ENCODE measurements around the gene DCDC1.

Gene DCDC1

DNA sequence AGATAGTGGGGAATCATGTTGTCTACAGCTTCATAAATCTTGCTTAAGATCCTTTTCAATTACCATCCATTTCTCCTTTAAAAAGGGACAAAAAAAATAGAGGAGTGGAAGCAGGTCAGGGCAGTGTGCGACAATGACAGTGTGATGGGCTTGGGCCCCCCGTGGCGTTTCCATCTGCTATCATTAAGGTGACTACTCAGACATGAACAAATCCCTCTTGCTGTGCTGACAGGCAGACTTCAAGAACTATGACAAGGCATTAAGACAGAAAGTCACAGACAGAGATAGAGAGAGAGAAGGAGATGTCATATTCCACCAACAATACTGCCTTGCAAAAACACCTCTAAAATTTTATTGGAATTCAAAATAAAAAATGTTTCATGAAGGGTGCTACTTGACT lies 263.2 kb downstream of the DCDC1 start:
- TF ChIP-seq, protein P1, sequence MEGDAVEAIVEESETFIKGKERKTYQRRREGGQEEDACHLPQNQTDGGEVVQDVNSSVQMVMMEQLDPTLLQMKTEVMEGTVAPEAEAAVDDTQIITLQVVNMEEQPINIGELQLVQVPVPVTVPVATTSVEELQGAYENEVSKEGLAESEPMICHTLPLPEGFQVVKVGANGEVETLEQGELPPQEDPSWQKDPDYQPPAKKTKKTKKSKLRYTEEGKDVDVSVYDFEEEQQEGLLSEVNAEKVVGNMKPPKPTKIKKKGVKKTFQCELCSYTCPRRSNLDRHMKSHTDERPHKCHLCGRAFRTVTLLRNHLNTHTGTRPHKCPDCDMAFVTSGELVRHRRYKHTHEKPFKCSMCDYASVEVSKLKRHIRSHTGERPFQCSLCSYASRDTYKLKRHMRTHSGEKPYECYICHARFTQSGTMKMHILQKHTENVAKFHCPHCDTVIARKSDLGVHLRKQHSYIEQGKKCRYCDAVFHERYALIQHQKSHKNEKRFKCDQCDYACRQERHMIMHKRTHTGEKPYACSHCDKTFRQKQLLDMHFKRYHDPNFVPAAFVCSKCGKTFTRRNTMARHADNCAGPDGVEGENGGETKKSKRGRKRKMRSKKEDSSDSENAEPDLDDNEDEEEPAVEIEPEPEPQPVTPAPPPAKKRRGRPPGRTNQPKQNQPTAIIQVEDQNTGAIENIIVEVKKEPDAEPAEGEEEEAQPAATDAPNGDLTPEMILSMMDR (IDR thresholded peaks at IDR 0.05; ENCODE audit: extremely low read depth, missing control alignments) = no peak
- DNase-seq (ENCODE audit: low spot score) = no peak

DNA sequence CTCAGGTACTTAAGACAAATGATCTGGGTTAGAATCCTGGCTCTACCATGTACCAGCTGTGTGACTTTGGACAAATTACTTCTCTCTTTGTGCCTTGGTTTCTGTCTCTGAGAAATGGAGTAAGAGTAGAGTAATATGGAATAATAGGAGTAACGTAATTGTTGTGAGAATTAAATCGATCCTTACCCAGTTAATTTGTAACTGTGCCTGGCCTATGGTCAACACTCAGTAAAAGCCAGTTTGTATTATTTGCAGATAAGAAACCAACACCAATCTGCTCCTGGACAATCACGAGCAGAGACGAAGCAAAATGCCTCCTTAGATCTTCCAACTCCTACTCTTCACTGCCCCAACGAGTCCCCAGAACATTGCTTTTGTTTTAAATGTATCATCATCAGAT lies 266.7 kb downstream of the DCDC1 start:
- TF ChIP-seq, protein P1 (IDR thresholded peaks at IDR 0.05; ENCODE audit: extremely low read depth, missing control alignments) = no peak
- DNase-seq (ENCODE audit: low spot score) = no peak

DNA sequence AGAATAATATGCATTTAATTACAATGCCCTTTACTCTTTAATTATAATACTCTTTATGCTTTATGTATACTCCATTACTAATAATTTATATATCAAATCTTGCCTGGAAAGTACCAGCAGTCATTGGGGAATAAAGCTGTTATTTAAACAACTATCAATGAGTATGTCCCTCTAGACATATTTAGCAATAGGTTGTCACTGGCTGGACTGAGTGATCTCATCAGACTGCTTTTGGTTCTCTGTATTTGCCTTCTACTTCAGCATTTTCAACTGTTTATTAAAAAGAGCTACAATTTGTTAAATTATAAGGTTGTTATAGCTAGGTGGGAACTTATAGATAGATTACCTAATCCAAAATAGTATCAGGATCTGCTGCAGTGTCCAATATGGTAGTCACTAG lies 267.2 kb downstream of the DCDC1 start:
- no peak for DNase-seq (ENCODE audit: low spot score)
- TF ChIP-seq, protein P1 (IDR thresholded peaks at IDR 0.05; ENCODE audit: extremely low read depth, missing control alignments) = no peak

DNA sequence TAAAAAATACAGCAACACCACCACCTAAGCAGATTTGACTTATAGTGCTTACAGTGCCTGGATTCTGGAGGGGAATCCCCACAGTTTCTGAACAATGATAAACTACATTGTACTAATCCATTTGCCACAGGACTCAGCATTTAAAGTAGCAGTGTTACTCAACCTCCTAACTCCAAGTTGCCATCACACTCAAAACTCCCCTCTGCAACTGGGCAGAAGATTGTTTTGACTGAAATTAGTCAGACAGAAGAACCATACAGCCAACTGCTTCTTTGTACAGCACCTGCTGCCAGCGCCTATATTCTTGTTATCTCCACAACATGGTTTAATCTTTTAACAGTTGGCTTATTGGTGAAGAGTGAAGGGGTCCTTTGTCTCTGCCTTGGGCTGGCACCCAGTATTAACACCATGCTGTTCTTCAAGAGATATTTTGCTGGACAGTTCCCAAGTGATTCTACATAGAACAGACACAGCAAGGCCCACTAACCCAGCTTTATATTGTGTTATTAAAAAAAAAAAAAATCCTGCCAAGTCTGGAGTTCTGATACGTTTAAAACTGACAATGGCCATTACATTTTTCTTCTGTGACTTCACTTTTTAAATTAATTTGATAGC lies 273.2 kb downstream of the DCDC1 start:
- TF ChIP-seq, protein P1 (IDR thresholded peaks at IDR 0.05; ENCODE audit: extremely low read depth, missing control alignments) = no peak
- no peak for DNase-seq (ENCODE audit: low spot score)

DNA sequence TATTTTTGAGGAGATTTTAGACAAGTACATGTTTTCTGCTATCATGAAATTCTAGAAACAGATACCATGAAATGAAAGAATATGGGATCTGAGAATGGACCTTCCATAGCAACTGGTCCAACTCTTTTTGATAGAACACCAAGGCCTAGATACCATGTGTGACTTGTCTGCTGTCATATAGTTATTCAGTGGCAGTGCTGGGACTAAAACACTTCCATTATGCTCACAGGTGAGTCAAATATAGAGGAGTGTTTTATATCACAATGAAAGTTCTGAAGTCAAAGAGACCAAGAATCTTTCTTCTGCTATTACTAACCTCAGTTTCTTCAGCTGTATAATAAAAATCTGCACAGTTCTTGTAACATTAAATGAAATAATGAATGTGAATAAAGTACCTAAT lies 276.9 kb downstream of the DCDC1 start:
- TF ChIP-seq, protein P1 (IDR thresholded peaks at IDR 0.05; ENCODE audit: extremely low read depth, missing control alignments) = no peak
- DNase-seq (ENCODE audit: low spot score) = no peak

DNA sequence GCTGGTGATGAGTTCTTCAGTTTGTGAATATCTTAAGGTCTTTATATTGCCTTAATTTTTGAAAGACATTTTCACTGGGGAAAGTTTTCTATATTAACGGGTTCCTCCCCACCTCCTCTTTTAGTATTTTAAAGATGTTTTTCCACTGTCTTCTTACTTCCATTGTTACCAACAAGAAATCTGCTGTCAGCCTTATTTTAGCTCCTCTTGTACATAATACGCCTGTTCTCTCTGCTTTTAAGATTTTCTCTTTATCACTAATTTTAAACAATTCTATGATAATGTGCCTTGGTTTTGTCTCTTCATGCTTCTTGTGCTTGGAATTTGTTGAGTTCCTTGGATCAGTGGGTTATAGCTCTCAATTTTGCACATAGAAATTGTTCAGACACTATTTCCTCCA lies 280.4 kb downstream of the DCDC1 start:
- TF ChIP-seq, protein P1 (IDR thresholded peaks at IDR 0.05; ENCODE audit: extremely low read depth, missing control alignments) = no peak
- DNase-seq (ENCODE audit: low spot score) = no peak

DNA sequence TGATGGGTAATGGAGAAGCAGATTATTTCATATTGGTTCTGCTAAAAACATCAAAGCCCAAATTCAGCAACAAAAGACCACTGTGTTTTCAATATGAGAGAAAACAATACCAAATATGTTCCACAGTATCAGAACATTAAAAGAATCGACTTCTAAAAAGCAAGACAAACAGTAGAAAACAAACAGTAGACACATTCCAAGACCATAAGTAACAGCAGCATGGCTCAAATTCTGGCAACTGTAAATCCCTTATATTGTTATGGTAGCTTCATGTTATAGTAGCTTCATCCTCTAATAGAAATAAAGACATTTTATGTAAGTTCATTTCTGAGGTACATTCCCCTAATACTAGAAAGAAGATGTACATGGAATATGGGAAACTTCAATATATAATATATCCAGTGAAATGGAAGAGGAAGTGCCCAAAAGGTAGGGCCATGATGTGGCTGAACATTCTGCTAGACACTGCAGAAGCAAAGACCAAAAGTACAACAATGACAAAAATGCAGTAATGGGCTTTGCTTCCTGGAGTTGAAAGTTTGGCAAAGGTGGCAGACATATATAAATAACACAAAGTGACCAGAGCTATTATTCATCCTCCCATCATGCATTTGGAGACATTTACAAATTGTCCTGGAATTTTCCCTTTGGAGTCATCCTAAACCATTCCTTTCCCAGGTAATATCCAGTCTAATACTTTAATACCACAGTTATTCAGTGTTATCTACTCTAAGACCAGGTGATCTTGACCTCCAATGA lies 299.9 kb downstream of the DCDC1 start:
- DNase-seq (ENCODE audit: low spot score) = no peak
- TF ChIP-seq, protein P1 (IDR thresholded peaks at IDR 0.05; ENCODE audit: extremely low read depth, missing control alignments) = no peak

All from GM20000 (cell line).